GM06990 (cell line): Measurements from ENCODE around the gene DNAJC9.

ENCODE experiments used
- DNase-seq: peaks from one replicate; pipeline ENCODE4 v3.0.0-alpha.2; 2011; ENCODE audit not compliant: insufficient read length; ENCODE audit errors: extremely low read depth
- H3K27me3 ChIP-seq: replicated peaks from 2 replicates; pipeline ENCODE4 v1.6.0; 2011; ENCODE audit warnings: low read length; ENCODE audit not compliant: control insufficient read depth, insufficient read depth
- H3K36me3 ChIP-seq: 2 replicates; pipeline ENCODE4 v1.5.1; 2011; ENCODE audit warnings: low read length; ENCODE audit not compliant: control insufficient read depth, insufficient read depth
- H3K4me3 ChIP-seq: replicated peaks from 2 replicates; pipeline ENCODE4 v1.5.1; 2011; ENCODE audit warnings: low read depth, mild to moderate bottlenecking, control low read depth, low read length
- TF ChIP-seq, protein P1 (sequence below): IDR thresholded peaks from 2 replicates; pipeline ENCODE4 v1.5.1; 2011; ENCODE audit warnings: low read length, control low read depth, mild to moderate bottlenecking, inconsistent platforms; ENCODE audit not compliant: insufficient read depth, poor library complexity, severe bottlenecking

The DNAJC9 gene

DNA sequence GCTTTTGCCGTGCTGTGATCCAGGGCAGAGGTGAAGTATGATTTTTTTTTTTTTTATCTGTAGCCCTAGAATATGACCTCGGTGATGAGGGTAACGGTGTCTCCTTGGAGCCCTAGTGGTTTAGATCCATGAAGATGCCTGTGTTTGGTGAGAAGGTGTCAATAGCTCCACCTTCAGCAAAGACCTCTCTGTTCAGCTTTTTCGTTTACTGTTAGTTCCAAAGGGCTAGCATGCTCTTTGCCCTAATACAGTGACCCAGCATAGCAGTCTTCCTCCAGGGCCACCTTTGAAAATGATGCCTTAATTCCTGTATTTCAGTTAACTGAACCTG, 6.1 kb upstream of the DNAJC9 start:
- DNase-seq: no peak

GRCh38 chr10:73252445-73253224, 5.6 kb upstream of the DNAJC9 start, which contains the start of gene MRPS16:
TSS of gene MRPS16 (minus strand) at chr10:73252644. CDS start at chr10:73252482, 162 bp downstream.
- peak; percentile 92 for DNase-seq
- TF ChIP-seq, protein P1, sequence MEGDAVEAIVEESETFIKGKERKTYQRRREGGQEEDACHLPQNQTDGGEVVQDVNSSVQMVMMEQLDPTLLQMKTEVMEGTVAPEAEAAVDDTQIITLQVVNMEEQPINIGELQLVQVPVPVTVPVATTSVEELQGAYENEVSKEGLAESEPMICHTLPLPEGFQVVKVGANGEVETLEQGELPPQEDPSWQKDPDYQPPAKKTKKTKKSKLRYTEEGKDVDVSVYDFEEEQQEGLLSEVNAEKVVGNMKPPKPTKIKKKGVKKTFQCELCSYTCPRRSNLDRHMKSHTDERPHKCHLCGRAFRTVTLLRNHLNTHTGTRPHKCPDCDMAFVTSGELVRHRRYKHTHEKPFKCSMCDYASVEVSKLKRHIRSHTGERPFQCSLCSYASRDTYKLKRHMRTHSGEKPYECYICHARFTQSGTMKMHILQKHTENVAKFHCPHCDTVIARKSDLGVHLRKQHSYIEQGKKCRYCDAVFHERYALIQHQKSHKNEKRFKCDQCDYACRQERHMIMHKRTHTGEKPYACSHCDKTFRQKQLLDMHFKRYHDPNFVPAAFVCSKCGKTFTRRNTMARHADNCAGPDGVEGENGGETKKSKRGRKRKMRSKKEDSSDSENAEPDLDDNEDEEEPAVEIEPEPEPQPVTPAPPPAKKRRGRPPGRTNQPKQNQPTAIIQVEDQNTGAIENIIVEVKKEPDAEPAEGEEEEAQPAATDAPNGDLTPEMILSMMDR: no peak
- peak within 1 kb of the TSS; percentile 88 for H3K4me3 ChIP-seq
- no peaks in the 10 kb centered on the region; the same call in 1 of the 2 replicates for H3K36me3 ChIP-seq
- no peaks in the 10 kb centered on the region for H3K27me3 ChIP-seq

More for the DNA sequence above, 6.1 kb upstream of the DNAJC9 start:
- H3K27me3 ChIP-seq: no peaks in the 10 kb centered on the region
- TF ChIP-seq, protein P1: no peak
- no peaks in the 10 kb centered on the region; the same call in 1 of the 2 replicates for H3K36me3 ChIP-seq
- H3K4me3 ChIP-seq: peak overlapping the region; percentile 88

GRCh38 chr10:73251683-73252444, 4.8 kb upstream of the DNAJC9 start:
- Histone ChIP-seq H3K36me3 (no peaks in the 10 kb centered on the region; the same call in 1 of the 2 replicates), H3K4me3 (peak overlapping the region; percentile 88), H3K27me3 (no peaks in the 10 kb centered on the region)
- TF ChIP-seq, protein P1: no peak
- peak; percentile 11 for DNase-seq

DNA sequence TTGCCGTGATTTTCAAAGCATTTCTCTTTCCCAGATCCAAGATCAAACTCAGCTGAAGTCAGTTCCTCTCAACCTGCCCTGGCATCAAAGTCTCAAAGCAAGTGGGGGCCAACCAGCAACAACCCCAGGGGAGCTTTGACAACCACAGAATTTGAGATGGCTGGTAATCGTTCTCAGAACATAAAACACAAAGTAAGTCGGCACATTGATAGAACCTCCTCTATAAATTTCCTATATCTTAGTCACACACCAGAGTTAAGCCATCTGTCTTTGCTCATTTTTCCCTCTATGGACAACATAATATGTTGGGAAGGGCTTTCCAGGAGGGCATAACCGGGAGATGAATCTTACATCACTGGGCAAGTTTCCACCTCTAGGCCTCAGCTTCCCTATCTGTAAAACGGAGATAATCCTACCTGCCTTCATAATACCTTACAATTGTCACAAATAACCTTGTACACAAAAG, 1.2 kb upstream of the DNAJC9 start:
- H3K36me3 ChIP-seq: no peaks in the 10 kb centered on the region; the same call in none of the 2 replicates
- H3K27me3 ChIP-seq: no peaks in the 10 kb centered on the region
- no peak for DNase-seq
- H3K4me3 ChIP-seq: peak overlapping the region; percentile 88
- TF ChIP-seq, protein P1: no peak

DNA sequence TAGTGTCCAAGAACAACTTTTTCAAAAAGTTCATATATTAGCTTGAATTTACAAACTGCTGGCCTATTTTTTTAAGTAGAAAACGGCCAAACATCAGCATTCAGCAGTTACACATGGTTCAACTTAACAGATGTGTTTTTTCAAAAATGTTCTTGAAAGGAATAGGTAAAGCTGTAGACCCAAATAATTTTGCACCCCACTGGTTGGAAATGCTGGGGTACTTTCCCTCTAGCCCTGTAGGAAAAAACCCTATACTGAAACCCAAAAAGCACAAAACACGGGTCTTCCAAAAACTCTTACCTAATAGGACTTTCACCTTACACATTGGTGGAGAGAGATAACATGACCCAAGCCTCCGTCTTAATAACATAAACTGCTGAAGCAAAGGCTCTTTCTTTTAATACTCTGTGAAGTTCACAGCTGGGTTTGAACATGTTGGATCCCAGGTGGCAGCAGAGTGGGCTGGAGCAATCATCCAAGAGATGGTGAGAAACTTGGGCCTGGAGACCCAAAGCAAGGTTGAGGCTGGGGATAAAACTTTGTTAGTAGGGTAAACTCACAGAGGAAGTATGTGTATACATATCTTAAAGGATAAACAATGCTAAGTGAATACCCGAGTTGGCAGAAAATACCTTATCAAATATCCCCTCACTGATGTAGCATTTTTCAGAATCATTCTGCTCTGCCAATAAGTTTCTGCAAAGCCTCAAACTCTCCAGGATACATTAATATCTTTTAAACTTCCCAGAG, 629 bp upstream of the DNAJC9 start:
- no peaks in the 10 kb centered on the region; the same call in none of the 2 replicates for H3K36me3 ChIP-seq
- no peaks in the 10 kb centered on the region for H3K27me3 ChIP-seq
- TF ChIP-seq, protein P1: no peak
- DNase-seq: peak; percentile 8
- peak overlapping the region; percentile 88 for H3K4me3 ChIP-seq
